ENCODE data around the gene FOXE3. TPM values are rescaled to one million over a fixed set of nuclear protein-coding genes. Genes with fewer than 3 reads are reported as not detected.

Gene FOXE3
- total and polyA plus RNA-seq, 2 of the 4 experiments (the other 2 are of a cell fraction) = 0.12 TPM; not detected in 1

GRCh38 chr1:47407481-47407880 lies 8.6 kb upstream of the FOXE3 start:
- dilution Hi-C loops (cut with HindIII; ENCODE audit: low sequenced_read_pairs, unreplicated experiment) = no loop called here
- H3K36me3 ChIP-seq (ENCODE audit: control insufficient read depth, insufficient read depth, low read length) = no peaks in the 10 kb centered on the region
- POLR2A ChIA-PET (ENCODE audit: unreplicated experiment) = no interaction called here

More at GRCh38 chr1:47407481-47407880, 8.6 kb upstream of the FOXE3 start:
- DNase-seq (peak; percentile 45), ATAC-seq (ENCODE audit: low read depth) (no peak)
- H3K56ac ChIP-seq (ENCODE audit: extremely low read depth, insufficient read depth, low read length) = no peak overlapping the region
- no peak overlapping the region for H2AK5ac ChIP-seq (ENCODE audit: low read depth, low read length)
- no peak overlapping the region for H2AK9ac ChIP-seq (replicated peaks; ENCODE audit: low read depth, low read length, poor library complexity)
- no peak overlapping the region for H2BK20ac ChIP-seq (ENCODE audit: low read depth, low read length)
- H4K20me1 ChIP-seq (ENCODE audit: insufficient read depth, low read length) = no peaks in the 10 kb centered on the region
- H4K8ac ChIP-seq (ENCODE audit: low read depth in 2 of 2, low read length in 2 of 2) = no peak overlapping the region
- no peak overlapping the region for H3K23ac ChIP-seq (ENCODE audit: low read depth, low read length)
- no peak overlapping the region for H3K4ac ChIP-seq (ENCODE audit: low read depth, low read length)
- no peak overlapping the region for H3K4me3 ChIP-seq (ENCODE audit: insufficient read depth, low read depth, low read length)
- H3K27ac ChIP-seq (ENCODE audit: insufficient read depth, low read length) = no peak overlapping the region
- no peak overlapping the region for H2BK15ac ChIP-seq (ENCODE audit: low read depth, low read length)
- no peak overlapping the region for H3K9ac ChIP-seq (ENCODE audit: low read depth, low read length)
- H3K27me3 ChIP-seq (ENCODE audit: control insufficient read depth, insufficient read depth, low read length) = peaks cover 8% of the 10 kb centered on the region; the same call in 1 of the 2 replicates
- no peaks in the 10 kb centered on the region for H3K79me1 ChIP-seq (ENCODE audit: low read depth in 1 of 2, low read length in 2 of 2)
- H4K91ac ChIP-seq (ENCODE audit: insufficient read depth, low read depth, low read length) = no peak overlapping the region
- intact Hi-C loops (cut with micrococcal nuclease) = no loop called here
- H3K4me2 ChIP-seq (ENCODE audit: low read depth, low read length) = no peak overlapping the region
- H2BK5ac ChIP-seq (ENCODE audit: low read depth, low read length, poor library complexity, severe bottlenecking) = no peak overlapping the region
- H3K14ac ChIP-seq (replicated peaks; ENCODE audit: low read depth, low read length) = no peak overlapping the region
- no peaks in the 10 kb centered on the region for H3K9me3 ChIP-seq (ENCODE audit: control insufficient read depth, insufficient read depth, low read length)
- no peak overlapping the region for H3K18ac ChIP-seq (ENCODE audit: low read depth, low read length)
- in situ Hi-C loops (cut with MboI; ENCODE audit: low sequenced_read_pairs) = no loop called here
- CTCF ChIA-PET = interaction anchor here (0.5 kb wide), 1 partner anchor 980 kb away, joined by 3 read pairs; no protein-coding TSS in a partner anchor
- H2BK120ac ChIP-seq (ENCODE audit: low read depth, low read length) = no peak overlapping the region
- no peak for TF ChIP-seq CHD1 (IDR thresholded peaks at IDR 0.05; ENCODE audit: low read depth, low read length)
- no peak for TF ChIP-seq NFE2L2 (IDR thresholded peaks at IDR 0.05; ENCODE audit: low read depth, low read length)
- TF ChIP-seq BHLHE40 (IDR thresholded peaks at IDR 0.05; ENCODE audit: low read depth, low read length) = no peak
- no peak for TF ChIP-seq RAD21 (IDR thresholded peaks at IDR 0.05; ENCODE audit: low read length)
- TF ChIP-seq FOS (IDR thresholded peaks at IDR 0.05; ENCODE audit: low read depth, low read length) = no peak
- TF ChIP-seq SMC3 (IDR thresholded peaks at IDR 0.05; ENCODE audit: low read depth, low read length) = no peak
- TF ChIP-seq ELK1 (IDR thresholded peaks at IDR 0.05; ENCODE audit: borderline replicate concordance, low read depth, low read length) = no peak
- TF ChIP-seq MAZ (IDR thresholded peaks at IDR 0.05; ENCODE audit: borderline replicate concordance, low read depth, low read length) = no peak
- no peak for TF ChIP-seq MXI1 (IDR thresholded peaks at IDR 0.05; ENCODE audit: borderline replicate concordance, low read depth, low read length)
- TF ChIP-seq RFX5 (IDR thresholded peaks at IDR 0.05; ENCODE audit: low read depth, low read length) = no peak
- no peak for TF ChIP-seq RCOR1 (IDR thresholded peaks at IDR 0.05; ENCODE audit: insufficient replicate concordance, low read length)
- TF ChIP-seq CTCF (conservative IDR thresholded peaks at IDR 0.05; ENCODE audit: low read depth, low read length) = no peak
- TF ChIP-seq POLR2A (IDR thresholded peaks at IDR 0.05; ENCODE audit: low read depth, low read length) = no peak
- no peak for TF ChIP-seq CEBPB (IDR thresholded peaks at IDR 0.05; ENCODE audit: low read depth, low read length)
- no peak for TF ChIP-seq MAFK (IDR thresholded peaks at IDR 0.05; ENCODE audit: low read depth, low read length)
- no peak for TF ChIP-seq USF2 (IDR thresholded peaks at IDR 0.05; ENCODE audit: low read depth, low read length)
- peaks cover 15% of the 10 kb centered on the region for H3K9me1 ChIP-seq (ENCODE audit: insufficient read depth, low read length)
- H3K4me1 ChIP-seq (ENCODE audit: control insufficient read depth, insufficient read depth, low read length) = peaks cover 23% of the 10 kb centered on the region
- no peak overlapping the region for H2AFZ ChIP-seq (replicated peaks; ENCODE audit: low read length, poor library complexity)
- H4K5ac ChIP-seq (ENCODE audit: low read depth, low read length) = no peak overlapping the region
- WGBS, 2 experiments (ENCODE audit: extremely low coverage in 2 of 2, insufficient read length in 1 of 2) = no CpG with 5 or more reads among the region's 3 CpGs
- no TSS peak for BruUV-seq (replicated peaks)
